Measurements from ENCODE around the gene FAM117A.
"Not testable (repeated sequence)": the region's sequence is repeated elsewhere in the genome, so short reads cannot be mapped to it uniquely, and the experiment has no call there.

FAM117A gene

GRCh38 chr17:49739641-49740271 is 24.2 kb downstream of the FAM117A start:
- peak overlapping the region; percentile 76 for H3K4me3 Mint-ChIP-seq
- H3K27ac Mint-ChIP-seq, result peak overlapping the region; percentile 92
- peaks cover 83% of the 10 kb centered on the region for H3K4me1 Mint-ChIP-seq (ENCODE audit: low read depth)
- H3K36me3 Mint-ChIP-seq (ENCODE audit: low read depth), result peaks cover 4% of the 10 kb centered on the region
- no peaks in the 10 kb centered on the region for H3K9me3 Mint-ChIP-seq
- no peaks in the 10 kb centered on the region for H3K27me3 Mint-ChIP-seq

- peaks cover 73% of the 10 kb centered on the region for H3K4me1 Mint-ChIP-seq (ENCODE audit: low read depth)
- H3K27ac Mint-ChIP-seq, result peak overlapping the region; percentile 92
- peaks cover 4% of the 10 kb centered on the region for H3K36me3 Mint-ChIP-seq (ENCODE audit: low read depth)
- no peaks in the 10 kb centered on the region for H3K9me3 Mint-ChIP-seq
- H3K27me3 Mint-ChIP-seq, result no peaks in the 10 kb centered on the region
- peak overlapping the region; percentile 76 for H3K4me3 Mint-ChIP-seq
Observed at GRCh38 chr17:49738456-49739163, 25.3 kb downstream of the FAM117A start.

GRCh38 chr17:49734515-49735490 is 29.1 kb downstream of the FAM117A start:
- peak overlapping the region; percentile 33 for H3K27ac Mint-ChIP-seq
- H3K36me3 Mint-ChIP-seq (ENCODE audit: low read depth), result peaks cover 12% of the 10 kb centered on the region
- peaks cover 65% of the 10 kb centered on the region for H3K4me1 Mint-ChIP-seq (ENCODE audit: low read depth)
- no peak overlapping the region for H3K4me3 Mint-ChIP-seq
- no peaks in the 10 kb centered on the region for H3K27me3 Mint-ChIP-seq
- H3K9me3 Mint-ChIP-seq, result no peaks in the 10 kb centered on the region

GRCh38 chr17:49731435-49731831 is 32.5 kb downstream of the FAM117A start:
- Mint-ChIP-seq H3K36me3 (ENCODE audit: low read depth) (peaks cover 17% of the 10 kb centered on the region), H3K4me1 (ENCODE audit: low read depth) (peaks cover 53% of the 10 kb centered on the region), H3K27me3 (no peaks in the 10 kb centered on the region), H3K9me3 (no peaks in the 10 kb centered on the region), H3K27ac (peak overlapping the region; percentile 68), H3K4me3 (no peak overlapping the region)

GRCh38 chr17:49730785-49731434 is 33.0 kb downstream of the FAM117A start:
- peaks cover 51% of the 10 kb centered on the region for H3K4me1 Mint-ChIP-seq (ENCODE audit: low read depth)
- no peaks in the 10 kb centered on the region for H3K9me3 Mint-ChIP-seq
- H3K27ac Mint-ChIP-seq, result peak overlapping the region; percentile 68
- H3K4me3 Mint-ChIP-seq, result no peak overlapping the region
- H3K36me3 Mint-ChIP-seq (ENCODE audit: low read depth), result peaks cover 18% of the 10 kb centered on the region
- no peaks in the 10 kb centered on the region for H3K27me3 Mint-ChIP-seq

- H3K9me3 Mint-ChIP-seq, result no peaks in the 10 kb centered on the region
- H3K4me1 Mint-ChIP-seq (ENCODE audit: low read depth), result peaks cover 55% of the 10 kb centered on the region
- no peaks in the 10 kb centered on the region for H3K27me3 Mint-ChIP-seq
- H3K36me3 Mint-ChIP-seq (ENCODE audit: low read depth), result peaks cover 25% of the 10 kb centered on the region
- H3K4me3 Mint-ChIP-seq, result no peak overlapping the region
- H3K27ac Mint-ChIP-seq, result peak overlapping the region; percentile 68
Observed at GRCh38 chr17:49730078-49730784, 33.7 kb downstream of the FAM117A start.

- Mint-ChIP-seq H3K27ac (peak overlapping the region; percentile 64), H3K9me3 (no peaks in the 10 kb centered on the region), H3K4me3 (no peak overlapping the region), H3K36me3 (ENCODE audit: low read depth) (peaks cover 30% of the 10 kb centered on the region), H3K27me3 (no peaks in the 10 kb centered on the region), H3K4me1 (ENCODE audit: low read depth) (peaks cover 58% of the 10 kb centered on the region)
Observed at GRCh38 chr17:49729069-49729468, 34.9 kb downstream of the FAM117A start.

- Mint-ChIP-seq H3K9me3 (no peaks in the 10 kb centered on the region), H3K27ac (peak overlapping the region; percentile 64), H3K27me3 (no peaks in the 10 kb centered on the region), H3K36me3 (ENCODE audit: low read depth) (peaks cover 30% of the 10 kb centered on the region), H3K4me3 (no peak overlapping the region), H3K4me1 (ENCODE audit: low read depth) (peaks cover 64% of the 10 kb centered on the region)
Observed at GRCh38 chr17:49728425-49728824, 35.5 kb downstream of the FAM117A start.

- Mint-ChIP-seq H3K36me3 (ENCODE audit: low read depth) (peaks cover 26% of the 10 kb centered on the region), H3K4me1 (ENCODE audit: low read depth) (peaks cover 58% of the 10 kb centered on the region), H3K27me3 (no peaks in the 10 kb centered on the region), H3K9me3 (no peaks in the 10 kb centered on the region), H3K27ac (peak overlapping the region; percentile 7), H3K4me3 (no peak overlapping the region)
Observed at GRCh38 chr17:49727380-49727779, 36.6 kb downstream of the FAM117A start.

GRCh38 chr17:49725452-49726130 is 38.3 kb downstream of the FAM117A start:
- H3K4me1 Mint-ChIP-seq (ENCODE audit: low read depth), result peaks cover 45% of the 10 kb centered on the region
- no peak overlapping the region for H3K27ac Mint-ChIP-seq
- no peak overlapping the region for H3K4me3 Mint-ChIP-seq
- H3K27me3 Mint-ChIP-seq, result no peaks in the 10 kb centered on the region
- no peaks in the 10 kb centered on the region for H3K9me3 Mint-ChIP-seq
- peaks cover 30% of the 10 kb centered on the region for H3K36me3 Mint-ChIP-seq (ENCODE audit: low read depth)

- H3K4me1 Mint-ChIP-seq (ENCODE audit: low read depth), result peaks cover 34% of the 10 kb centered on the region
- not testable (repeated sequence) for H3K4me3 Mint-ChIP-seq, H3K27ac Mint-ChIP-seq, H3K9me3 Mint-ChIP-seq, H3K27me3 Mint-ChIP-seq
- H3K36me3 Mint-ChIP-seq (ENCODE audit: low read depth), result peaks cover 30% of the 10 kb centered on the region
Observed at GRCh38 chr17:49724552-49724951, 39.4 kb downstream of the FAM117A start.

GRCh38 chr17:49723423-49723822 is 40.5 kb downstream of the FAM117A start:
- Mint-ChIP-seq H3K9me3 (no peaks in the 10 kb centered on the region), H3K27me3 (no peaks in the 10 kb centered on the region), H3K27ac (no peak overlapping the region), H3K36me3 (ENCODE audit: low read depth) (peaks cover 28% of the 10 kb centered on the region), H3K4me1 (ENCODE audit: low read depth) (peaks cover 24% of the 10 kb centered on the region), H3K4me3 (no peak overlapping the region)

- Mint-ChIP-seq H3K4me1 (ENCODE audit: low read depth) (peaks cover 30% of the 10 kb centered on the region), H3K4me3 (no peak overlapping the region), H3K9me3 (no peaks in the 10 kb centered on the region), H3K36me3 (ENCODE audit: low read depth) (peaks cover 39% of the 10 kb centered on the region), H3K27me3 (no peaks in the 10 kb centered on the region), H3K27ac (peak overlapping the region; percentile 49)
Observed at GRCh38 chr17:49722066-49722465, 41.9 kb downstream of the FAM117A start.
